GM19023 (cell line): ENCODE data around the gene IGFBP7.

ENCODE experiments used
- ATAC-seq: cut with Tn5 transposase; IDR thresholded peaks from one replicate; pipeline ENCODE4 v1.9.1; 2021; ENCODE audit warnings: mild to moderate bottlenecking, moderate library complexity; ENCODE audit not compliant: unreplicated experiment

Gene IGFBP7

DNA sequence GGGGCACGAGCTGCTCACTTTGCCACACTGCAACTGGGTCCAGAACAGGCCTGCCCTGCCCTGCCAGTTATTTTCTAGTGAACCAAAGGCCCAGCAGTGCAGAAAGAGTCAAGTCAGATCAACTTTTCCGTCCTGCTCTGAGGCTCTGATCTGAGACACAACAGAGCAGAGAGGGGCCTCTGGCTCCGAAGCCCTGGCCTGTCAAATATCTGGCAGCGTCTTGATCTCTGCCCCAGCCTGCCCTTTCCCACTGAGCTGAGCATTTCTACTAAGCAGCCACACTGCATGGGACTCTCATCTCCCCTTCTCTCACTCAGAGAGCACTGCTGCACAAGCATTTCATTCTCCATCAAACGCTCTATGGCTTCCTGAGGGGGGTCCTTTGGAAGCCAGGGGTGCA is 11.8 kb downstream of the IGFBP7 start:
- ATAC-seq = no peak

DNA sequence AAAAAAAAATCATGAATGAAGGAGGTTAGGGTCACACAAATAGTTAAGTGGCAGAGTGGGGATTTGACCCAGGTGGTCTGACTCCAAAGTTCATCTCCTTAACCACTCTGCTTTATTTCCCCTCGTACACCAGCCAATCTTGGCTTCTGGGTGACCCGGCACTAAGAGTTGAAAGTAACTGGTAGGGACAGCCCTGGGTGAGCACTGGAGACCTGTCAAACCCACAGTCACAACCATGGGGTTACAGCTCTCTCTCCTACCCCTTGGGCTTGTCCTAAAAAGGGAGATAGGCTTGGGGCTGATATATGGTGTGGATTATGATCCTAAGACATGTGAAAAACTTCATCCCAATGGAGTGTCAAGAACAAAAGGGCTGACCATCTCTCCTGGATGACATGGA is 12.5 kb downstream of the IGFBP7 start:
- no peak for ATAC-seq

DNA sequence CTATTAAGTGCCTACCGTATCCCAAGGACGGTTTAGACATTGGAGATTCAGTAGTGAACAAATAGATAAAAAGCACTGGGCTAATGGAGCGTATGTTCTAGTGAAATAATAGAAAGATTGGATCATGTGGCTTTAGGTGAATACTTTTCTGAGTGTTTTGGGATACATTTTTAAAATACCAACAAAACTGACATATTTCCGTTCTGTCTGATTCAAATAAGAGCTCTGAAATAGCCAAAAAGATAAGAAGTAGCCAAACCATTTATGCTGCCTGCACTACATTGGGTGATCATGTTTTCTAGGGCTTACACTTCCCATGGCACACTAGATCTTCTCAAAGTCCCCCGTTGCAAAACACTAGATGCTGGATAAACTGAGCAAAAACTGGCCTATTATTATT is 14.2 kb downstream of the IGFBP7 start:
- no peak for ATAC-seq

DNA sequence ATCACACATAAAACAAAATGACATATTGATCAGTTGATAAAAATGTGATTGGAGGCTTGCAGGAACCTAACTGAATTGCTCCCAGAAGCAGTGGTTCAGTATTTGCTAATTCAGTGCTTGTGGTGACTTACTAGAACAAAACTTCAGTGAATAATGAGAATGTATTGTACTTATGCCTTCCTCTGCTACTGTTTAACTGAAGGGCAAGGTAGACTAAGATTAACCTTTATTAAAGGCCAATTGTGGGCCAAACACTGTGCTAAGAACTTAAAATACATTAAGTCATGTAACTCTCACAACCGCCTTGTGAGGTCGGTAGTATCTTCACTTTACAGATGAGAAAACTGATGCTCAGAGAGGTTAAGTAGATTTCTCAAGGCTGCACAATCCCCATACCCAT is 14.9 kb downstream of the IGFBP7 start:
- ATAC-seq = no peak

DNA sequence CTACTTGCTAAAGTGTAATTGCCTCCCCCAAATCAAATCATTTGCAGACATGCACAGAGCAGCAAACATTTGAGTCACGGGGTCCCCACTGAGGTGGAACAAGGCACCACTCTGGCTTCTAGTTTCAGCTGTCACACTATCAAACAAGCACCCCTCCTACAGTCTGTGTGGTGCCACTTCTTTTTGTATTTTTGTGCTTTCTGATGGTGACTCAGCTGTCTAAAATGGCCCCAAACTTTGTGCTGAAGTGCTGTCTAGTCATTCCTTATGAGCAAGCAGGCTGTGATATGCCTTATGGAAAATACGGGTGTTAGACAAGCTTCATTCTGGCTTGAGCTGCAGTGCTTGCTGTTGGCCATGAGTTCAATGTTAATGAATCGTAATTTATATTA is 15.4 kb downstream of the IGFBP7 start:
- no peak for ATAC-seq

DNA sequence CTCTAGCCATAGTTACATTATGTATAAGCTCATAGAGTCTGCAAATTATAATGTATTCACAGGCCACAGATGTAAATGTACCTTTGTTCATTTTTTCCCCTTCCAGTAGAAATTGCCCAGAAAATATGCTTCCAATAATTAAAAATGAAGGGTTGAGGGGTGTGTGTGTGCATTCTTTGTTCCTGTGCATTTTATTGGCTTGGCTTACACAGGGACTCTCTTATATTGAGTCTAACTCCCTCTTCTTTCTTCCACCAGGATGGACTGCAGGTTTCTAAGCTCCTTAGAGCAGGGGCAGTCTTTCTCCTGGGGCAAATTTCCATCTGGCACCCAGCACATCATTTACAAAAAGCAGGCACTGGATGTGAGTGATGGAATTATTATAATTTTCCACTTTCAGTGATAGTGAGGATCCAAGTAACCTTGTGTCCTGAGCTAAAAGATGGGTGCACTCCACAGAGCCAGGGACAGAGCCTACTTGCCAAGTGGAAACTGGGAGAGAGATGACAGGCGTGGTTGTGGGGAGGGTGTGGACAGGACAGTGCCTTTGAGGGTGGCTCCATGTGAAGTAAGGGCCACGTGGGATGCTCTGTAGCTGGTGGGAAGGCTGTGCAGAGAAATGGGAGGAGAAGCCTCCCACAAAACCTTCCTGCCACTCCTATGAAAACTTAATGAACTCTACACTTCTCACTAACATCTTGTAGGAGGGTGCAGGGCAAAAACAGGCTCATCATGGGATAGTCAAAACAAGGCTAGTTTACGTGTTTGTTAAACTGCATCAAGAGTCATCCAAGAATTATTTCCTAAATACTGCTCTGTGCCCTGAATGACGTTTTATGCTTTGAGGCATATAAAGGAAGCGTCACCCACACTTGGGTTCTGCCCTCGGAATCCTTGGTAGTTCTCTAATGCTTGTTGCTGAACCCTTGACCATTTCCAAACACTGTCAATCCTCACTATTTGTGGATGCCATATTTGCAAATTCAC is 16.0 kb downstream of the IGFBP7 start:
- ATAC-seq = no peak

DNA sequence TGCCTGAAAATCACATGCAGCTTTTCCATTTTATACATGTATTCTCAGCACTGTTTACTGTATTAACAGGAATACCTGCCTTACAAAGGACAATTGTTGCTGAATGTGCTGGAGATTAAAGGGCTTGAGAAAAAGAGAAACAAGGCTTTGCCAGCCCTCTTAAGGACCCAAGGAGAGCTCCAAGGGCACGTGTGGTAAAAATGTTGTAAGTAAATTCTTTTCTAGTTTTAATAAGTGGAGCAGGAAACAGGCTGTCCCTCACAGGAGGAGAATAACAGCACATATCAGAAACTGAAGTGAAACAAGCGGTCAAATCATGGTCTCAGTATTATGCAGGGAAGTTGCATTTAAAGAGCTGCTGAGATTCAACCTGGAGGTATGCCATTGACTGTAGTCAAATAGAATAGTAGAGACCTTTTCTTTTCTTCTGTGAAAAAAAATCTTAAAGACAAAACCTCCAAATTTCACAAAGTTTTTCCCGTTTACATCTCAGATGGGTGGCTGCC is 18.5 kb downstream of the IGFBP7 start:
- ATAC-seq = no peak

DNA sequence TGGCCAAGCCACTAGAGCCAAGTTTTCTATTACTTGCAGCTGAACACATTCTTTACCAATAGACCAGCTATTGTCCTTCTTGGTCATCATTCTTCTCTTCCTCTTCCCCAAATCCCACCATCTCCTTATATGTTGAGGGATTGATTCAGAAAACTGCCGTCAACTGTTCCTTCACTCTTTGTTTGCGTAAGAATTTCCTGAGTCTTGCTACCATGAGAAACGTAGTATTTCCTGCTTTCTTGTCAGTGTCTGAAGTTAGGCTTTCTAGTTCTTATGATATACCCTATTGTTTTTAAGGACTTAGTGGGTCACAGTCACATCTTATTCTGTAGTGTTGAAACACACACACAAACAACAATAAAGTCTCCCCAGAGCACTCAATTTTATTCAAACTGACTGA is 20.1 kb downstream of the IGFBP7 start:
- no peak for ATAC-seq

DNA sequence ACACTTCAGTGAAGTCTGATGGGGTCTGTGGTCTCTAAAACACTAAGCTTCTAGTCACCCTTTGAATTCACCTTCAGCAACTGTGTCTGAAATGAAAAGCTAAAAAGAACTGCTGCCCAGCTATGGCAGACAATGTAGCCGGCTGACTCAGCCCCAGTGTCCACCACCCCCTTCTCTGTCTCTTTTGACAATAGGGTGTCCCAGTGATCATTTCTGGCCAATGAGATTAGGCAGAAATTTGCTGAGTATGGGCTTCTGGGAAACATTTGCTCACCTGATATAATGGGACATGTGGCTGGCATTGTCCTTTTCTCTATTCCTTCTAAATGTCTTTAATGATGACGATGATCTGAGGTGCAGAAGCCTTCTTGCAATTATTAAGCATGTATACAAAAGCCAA is 20.6 kb downstream of the IGFBP7 start:
- no peak for ATAC-seq

DNA sequence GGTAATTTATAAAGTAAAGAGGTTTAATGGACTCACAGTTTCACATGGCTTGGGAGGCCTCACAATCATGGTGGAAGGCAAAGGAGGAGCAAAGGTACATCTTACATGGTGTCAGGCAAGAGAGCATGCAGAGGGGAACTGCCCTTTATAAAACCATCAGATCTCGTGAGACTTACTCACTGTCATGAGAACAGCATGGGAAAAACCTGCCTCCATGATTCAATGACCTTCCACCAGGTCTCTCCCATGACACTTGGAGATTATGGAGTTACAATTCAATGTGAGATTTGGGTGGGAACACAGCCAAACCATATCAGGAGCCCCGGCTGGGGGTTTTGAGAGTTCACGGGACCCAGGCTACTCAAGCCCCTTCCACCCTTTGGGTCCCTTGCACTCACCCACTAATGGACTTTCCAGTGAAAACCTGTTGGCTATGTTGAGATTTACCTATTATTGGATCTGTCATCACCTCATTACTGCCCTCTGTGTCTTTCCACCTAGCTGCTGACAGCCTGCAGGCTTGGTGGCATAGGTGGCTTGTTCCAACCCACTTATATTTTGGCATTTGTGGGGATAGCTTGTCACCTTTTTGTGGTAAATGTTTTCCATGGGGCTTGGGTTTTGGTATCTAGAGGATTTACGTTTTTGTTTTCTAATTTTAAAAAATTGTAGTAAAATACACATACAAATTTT is 24.0 kb downstream of the IGFBP7 start:
- no peak for ATAC-seq

DNA sequence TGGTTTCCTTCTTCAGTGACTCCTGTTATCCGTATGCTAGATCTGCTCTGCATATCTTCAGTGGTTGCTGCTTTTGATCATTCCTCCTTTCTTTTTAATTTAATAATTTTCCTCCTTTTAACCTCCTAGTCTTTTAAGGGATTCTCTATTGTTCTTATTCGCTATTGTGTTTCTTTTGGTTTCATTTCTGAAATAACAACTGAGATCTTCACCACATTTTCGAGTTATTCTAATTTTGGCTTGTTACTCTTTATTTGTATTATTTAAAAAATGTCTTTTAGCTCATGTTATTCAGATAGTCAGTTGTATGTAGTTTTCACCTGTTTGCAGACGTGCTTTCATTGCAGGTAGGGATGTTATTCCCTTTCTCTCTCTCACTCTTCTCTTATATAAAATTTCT is 24.9 kb downstream of the IGFBP7 start:
- ATAC-seq = no peak

DNA sequence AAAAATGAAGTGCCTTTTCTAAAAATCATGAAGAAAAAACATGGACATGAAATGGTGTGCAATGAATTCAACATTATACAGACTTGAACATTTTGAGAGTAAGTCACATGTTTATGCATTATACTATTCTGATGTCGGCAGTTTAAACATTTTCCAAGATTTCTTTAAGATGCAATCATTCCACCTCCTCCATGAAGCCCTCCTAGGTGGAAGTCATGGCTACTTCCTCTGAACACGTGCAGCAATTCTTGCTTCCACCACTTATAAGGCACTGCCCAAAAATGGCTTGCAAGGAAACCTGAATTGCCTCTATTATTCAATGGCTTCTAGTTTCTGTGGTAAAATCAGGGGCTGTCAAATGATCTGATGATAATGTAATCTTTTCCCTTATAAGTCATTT is 25.8 kb downstream of the IGFBP7 start:
- ATAC-seq = no peak

DNA sequence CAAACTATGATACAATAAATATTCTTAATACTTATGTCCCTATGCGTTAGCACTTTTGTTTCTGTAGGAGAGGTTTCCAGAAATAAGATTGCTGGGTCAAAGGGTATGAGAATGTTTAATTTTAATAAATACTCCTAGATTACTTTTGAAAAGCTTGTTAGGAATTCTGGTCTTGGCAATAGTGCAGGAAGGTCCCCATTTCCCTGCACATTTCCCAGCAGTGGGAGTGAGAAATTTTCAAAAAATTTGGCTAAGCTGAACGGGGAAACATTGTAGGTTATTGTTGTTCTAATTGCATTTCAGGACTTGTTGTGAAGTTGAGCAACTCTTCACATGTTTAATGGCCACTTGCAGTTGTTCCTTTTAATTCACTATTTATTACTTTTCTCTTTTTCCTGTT is 27.1 kb downstream of the IGFBP7 start:
- ATAC-seq = no peak

DNA sequence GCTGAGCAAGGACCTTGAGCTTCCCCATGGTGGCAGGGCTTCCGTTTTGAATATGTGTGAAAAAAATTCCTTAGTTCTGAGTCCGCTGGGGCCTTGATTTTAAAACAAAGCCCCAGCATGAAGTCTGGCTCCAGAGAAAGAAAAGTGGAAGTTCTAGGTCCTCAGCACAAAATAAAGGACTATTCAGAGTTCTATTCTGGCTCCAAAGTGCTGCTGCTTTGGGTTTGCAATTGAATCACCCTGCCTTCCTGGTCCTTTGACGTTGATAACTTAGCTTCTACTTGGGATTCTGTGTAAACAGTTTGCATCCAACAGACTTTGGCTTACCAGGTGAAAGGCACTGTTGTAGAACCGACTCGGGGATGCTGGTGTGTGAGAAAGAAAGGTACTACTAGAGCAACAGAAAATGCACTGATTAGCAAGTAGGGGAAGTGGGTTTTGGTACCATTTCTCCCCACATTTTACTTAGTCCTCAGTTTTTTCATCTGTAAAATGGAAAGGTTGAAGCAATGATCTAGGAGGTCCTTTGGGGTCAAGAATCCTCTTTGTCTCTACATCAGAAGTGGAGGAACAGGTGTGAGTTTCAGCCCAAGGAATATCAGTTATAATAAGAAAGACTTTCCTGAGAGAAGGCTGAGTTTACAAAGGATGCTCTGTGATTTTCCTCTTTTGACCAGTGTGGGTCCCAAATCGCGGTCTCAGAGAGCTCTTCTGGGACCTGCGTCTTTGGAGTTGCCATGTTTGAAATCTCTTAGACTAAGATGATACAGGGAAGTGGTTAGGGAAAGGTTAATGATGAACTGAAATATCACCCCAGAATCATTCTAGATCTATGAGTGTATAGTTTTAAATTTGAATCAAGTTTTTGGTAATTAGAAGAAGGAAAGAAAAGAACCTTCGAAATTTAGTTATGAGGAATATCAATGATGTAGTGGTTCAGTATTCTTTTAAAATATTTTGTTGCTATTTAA is 28.2 kb downstream of the IGFBP7 start:
- no peak for ATAC-seq

DNA sequence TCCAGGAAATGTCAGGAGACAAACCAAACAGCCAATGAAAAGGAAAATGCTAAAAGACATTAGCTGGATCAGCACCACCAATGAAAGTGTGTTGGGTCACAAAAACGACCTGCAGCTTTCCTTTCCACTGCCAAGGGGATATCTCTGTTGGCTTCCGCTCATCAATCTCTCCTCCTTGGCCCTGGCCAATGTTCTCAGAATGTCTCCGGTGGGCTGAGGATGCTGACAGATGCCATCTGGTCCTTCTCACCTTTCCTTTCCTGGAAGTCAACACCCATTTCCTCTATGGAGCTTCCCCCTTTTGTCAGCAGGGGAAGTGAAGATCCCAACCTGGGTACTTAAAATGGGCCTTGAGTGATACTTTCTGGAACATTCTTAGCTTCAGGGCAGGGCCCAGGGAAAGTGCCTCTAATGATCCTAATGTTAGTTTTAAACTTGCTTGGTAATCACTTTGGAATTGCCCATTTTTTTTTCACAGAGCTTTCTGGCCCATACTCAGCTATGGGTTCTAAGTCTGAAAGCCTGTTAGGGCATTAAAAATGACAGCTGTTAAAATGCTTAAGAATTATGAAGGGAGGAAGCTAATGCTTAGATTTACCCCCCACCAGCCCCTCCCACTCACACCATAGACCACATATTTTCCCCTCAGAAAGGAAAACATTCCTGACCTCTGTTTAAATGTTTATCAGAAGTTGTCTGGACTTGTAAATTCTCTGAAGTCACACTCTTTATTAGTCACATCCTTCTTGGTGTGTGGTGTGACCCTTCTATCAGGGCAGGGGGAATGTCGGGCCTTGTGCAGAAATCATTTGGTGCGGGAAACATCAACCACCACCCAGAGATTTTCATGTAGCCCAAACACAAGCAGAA is 29.2 kb downstream of the IGFBP7 start:
- ATAC-seq = no peak

DNA sequence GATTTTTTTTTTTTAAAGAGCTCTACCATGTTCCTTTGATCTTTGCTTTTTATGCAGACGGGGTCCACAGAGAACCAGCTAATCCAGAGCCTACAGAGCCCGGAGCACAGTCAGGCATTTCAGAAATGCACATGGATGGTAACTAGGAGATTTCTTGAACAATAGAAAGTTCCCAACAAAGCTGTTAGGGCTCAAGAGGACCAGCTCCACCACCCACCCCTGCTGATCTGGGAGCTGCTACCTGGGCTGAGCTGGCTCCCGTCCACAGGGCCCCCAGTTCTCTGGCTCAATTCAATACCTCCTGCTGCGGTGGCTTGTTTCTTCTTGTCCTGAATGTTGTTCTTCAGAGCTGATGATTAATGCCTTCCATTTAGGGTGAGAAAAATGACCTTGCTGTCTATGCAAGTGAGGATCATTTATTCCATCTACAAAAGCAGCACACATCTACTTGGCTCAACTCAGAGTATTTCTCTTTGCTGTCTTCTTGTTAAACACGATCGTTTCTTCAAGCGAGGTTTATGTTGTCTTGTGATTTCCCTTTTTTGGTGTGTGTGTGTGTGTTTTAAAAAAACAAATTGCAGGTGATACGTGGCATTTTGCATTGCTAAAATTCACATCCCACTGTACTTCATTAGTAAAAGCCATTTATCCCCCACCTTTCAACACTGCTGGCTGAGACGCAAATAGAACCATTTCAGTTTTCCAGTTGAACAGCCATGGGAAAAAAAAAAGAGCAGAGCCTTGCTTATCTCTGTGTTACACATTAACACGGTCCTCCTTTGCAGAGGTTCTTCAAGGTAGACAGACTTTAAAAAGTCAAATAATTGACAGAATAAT is 31.3 kb downstream of the IGFBP7 start:
- no peak for ATAC-seq

DNA sequence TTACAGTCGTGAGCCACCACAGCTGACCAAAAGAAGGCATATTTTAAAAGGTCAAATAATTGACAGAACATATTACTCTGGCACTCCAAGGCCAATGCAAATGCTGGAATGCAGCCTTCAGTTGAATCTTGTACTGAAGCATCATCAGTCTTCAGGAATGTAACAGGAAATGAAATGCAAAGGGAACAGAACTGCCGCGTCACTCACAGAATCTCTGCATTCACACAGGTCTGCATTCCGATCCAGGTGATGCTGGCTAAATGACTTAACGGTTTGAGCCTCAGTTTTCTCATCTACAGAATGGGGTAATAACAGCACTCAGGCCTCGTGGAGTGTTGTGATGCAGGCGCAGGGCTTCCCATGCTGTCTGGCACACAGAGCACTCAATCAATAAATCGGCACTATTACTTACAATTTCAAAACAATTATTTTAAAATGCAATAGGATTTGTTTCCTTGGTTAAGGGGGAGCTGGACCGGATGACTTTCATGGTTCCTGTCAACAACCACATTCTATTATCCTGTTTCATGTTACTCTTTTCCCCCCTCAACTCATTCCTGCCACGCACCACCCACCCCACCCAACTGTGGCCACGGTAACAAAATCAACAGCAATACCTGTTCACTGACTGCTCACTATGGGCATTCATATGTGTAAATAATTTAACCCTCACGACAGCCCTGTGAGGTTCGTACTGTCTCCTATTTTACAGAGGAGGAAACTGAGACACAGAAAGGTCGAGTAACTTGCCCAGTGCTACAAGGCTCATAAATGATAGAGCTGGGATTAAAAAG is 32.4 kb downstream of the IGFBP7 start:
- ATAC-seq = no peak

DNA sequence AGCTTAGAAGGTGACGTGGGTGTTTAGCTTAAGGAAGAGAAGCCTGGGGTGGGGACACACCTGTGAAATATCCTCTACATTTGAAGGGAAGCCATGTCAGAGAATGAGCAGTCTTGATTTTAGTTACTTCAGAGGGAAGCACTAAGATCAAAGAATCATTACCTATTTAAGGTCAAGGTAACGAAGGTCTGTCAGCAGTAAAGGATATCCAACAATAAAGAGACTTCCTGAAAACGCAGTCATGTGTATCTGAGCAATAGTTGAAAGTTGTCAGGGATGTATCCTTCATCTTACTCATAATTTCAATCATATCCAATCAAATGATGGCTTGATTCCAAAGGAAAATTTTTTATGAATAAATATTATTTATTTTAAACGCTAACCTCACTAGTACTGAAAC is 33.5 kb downstream of the IGFBP7 start:
- no peak for ATAC-seq
